LNCaP clone FGC (cell line): ENCODE measurements around the gene TRIM10.
A peak's percentile ranks its signal among the peaks of the same experiment; 100 is the strongest.
"Not testable (repeated sequence)": the region's sequence is repeated elsewhere in the genome, so short reads cannot be mapped to it uniquely, and the experiment has no call there.

Experiments used
- DNase-seq: peaks from one replicate; pipeline ENCODE4 v3.0.0-alpha.2; 2011; ENCODE audit warnings: low read depth
- H3K4me3 ChIP-seq: 2 replicates; pipeline ENCODE4 v1.5.1; 2011; ENCODE audit warnings: mild to moderate bottlenecking, low read depth, low read length, control low read depth
- TF ChIP-seq, protein P1 (sequence below): IDR thresholded peaks from 2 replicates; pipeline ENCODE4 v1.5.1; 2012; ENCODE audit warnings: mild to moderate bottlenecking; ENCODE audit not compliant: control insufficient read depth, insufficient read depth; ENCODE audit errors: extremely low read depth

The TRIM10 gene

DNA sequence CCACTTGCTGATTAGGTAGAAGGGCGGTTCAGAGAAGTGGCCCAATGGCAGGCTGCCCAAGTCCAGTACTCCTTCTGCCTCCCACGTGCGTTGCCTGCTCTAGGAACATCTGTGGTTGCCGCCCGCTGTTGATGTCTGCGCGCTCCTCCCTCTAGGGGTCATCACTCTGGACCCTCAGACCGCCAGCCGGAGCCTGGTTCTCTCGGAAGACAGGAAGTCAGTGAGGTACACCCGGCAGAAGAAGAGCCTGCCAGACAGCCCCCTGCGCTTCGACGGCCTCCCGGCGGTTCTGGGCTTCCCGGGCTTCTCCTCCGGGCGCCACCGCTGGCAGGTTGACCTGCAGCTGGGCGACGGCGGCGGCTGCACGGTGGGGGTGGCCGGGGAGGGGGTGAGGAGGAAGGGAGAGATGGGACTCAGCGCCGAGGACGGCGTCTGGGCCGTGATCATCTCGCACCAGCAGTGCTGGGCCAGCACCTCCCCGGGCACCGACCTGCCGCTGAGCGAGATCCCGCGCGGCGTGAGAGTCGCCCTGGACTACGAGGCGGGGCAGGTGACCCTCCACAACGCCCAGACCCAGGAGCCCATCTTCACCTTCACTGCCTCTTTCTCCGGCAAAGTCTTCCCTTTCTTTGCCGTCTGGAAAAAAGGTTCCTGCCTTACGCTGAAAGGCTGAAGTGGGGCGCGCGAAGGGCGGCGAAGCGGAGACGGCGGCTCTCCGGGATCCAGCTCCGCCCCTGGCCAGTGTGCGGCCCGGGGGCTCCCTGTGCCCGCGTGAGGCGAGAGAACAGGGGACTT lies 10.9 kb upstream of the TRIM10 start:
- no peak for DNase-seq
- no peak overlapping the region for H3K4me3 ChIP-seq
- TF ChIP-seq, protein P1, sequence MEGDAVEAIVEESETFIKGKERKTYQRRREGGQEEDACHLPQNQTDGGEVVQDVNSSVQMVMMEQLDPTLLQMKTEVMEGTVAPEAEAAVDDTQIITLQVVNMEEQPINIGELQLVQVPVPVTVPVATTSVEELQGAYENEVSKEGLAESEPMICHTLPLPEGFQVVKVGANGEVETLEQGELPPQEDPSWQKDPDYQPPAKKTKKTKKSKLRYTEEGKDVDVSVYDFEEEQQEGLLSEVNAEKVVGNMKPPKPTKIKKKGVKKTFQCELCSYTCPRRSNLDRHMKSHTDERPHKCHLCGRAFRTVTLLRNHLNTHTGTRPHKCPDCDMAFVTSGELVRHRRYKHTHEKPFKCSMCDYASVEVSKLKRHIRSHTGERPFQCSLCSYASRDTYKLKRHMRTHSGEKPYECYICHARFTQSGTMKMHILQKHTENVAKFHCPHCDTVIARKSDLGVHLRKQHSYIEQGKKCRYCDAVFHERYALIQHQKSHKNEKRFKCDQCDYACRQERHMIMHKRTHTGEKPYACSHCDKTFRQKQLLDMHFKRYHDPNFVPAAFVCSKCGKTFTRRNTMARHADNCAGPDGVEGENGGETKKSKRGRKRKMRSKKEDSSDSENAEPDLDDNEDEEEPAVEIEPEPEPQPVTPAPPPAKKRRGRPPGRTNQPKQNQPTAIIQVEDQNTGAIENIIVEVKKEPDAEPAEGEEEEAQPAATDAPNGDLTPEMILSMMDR = no peak

DNA sequence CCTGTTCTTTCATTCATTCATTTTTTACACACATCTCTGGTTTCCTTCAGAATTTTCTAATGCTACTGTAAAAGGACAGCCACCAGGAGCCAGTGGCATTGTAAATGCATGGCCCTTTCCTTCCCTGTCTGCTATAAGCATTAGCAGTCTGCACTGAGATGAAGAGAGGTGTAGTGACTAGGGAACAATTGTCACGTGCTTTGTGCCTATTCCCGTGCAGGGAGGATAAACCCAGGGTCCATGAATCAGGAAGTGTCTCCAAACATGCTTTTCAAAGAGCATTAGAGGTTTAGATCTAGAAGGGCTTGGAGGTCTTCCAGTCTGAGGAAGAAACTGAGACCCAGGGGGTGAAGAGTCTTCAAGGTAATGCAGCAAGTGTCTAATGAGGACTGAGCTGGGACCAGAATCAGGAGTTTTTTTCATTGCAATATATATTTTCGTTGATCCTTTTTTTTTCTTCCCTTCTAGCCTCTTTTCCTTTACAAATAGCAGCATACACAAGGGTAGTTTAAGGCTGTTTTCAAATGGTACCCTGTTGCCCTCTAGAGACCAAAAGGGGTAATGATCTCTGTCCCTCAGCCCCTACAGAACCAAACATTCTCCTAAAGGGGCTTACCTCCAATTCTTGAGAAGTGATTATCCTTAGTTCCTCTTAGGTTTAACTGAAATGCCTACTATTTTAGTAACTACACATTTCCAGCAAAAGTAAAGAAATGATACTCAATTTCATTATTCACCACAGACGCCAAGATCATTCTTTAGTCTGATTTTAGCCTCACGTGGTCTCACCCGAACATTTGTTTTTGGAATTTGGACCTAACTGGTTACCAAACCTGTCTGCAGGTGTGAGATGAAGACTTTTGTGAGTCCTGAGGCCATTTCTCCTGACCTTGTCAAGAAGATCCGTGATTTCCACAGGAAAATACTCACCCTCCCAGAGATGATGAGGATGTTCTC lies 8.9 kb upstream of the TRIM10 start:
- DNase-seq = peak; percentile 7
- H3K4me3 ChIP-seq = no peak overlapping the region
- TF ChIP-seq, protein P1 = peak; percentile 81

DNA sequence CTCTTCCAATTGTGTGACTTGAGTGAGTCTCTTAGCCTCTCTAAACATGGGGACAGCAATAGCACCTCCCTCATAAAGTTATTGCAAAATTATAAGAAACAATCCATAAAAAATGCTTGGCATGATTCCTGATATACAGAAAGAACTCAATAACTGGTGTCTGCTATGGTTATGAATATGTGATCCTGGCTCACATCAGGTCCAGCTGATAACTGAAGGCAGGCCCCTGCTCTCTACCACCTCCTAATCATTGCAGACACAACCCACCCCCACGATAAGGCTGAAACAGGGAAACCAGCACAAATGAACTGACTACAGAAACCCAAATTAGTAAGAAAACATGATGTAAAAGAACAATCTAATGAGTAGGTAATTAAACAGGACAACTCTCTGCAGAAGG lies 7.7 kb upstream of the TRIM10 start:
- DNase-seq = no peak
- H3K4me3 ChIP-seq = no peak overlapping the region
- TF ChIP-seq, protein P1 = no peak

DNA sequence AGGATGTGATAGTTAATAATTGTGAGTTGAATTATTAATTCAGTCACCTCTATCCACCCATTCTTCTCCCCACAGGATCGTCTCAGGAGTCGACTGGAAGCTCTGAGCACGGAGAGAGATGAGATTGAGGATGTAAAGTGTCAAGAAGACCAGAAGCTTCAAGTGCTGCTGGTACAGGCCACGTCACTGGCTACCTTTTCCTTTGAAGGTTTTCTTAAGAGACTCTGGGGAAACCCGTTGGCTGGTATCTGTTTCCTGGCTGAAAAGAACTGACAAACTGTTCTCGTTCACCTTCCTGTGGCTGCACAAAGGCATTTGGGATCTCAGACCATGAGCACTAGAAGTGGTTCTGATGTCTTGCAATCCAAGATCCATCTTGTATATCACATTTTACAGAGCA lies 6.1 kb upstream of the TRIM10 start:
- TF ChIP-seq, protein P1 = no peak
- H3K4me3 ChIP-seq = no peak overlapping the region
- no peak for DNase-seq

DNA sequence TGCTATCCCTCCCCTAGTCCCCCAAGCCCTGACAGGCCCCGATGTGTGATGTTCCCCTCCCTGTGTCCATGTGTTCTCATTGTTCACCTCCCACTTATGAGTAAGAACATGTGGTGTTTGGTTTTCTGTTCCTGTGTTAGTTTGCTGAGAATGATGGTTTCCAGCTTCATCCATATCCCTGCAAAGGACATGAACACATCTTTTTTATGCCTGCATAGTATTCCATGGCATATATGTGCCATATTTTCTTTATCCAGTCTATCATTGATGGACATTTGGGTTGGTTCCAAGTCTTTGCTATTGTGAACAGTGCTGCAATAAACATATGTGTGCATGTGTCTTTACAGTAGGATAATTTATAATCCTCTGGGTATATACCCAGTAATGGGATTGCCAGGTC lies 4.2 kb upstream of the TRIM10 start:
- not testable (repeated sequence) for H3K4me3 ChIP-seq, DNase-seq

DNA sequence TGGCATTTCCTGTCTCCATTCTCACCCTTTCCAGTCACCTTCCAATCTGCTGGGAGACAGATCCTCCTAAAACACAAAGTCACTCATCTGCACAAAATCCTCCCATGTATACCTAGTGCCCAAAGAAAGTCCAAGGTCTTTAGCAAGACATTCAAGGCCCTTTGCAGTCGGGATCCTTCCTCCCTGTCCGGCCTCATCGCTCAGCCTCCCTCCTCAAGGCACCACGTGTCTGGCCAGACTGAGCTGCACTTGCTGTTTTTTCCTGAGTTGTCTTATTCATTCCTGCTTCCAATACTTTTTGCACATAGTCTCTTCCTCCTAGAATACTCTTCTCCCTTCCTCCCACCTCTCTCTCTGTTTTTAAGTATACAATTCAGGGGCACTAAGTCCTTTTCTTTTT lies 3.7 kb upstream of the TRIM10 start:
- no peak for DNase-seq
- no peak overlapping the region for H3K4me3 ChIP-seq
- TF ChIP-seq, protein P1 = no peak

DNA sequence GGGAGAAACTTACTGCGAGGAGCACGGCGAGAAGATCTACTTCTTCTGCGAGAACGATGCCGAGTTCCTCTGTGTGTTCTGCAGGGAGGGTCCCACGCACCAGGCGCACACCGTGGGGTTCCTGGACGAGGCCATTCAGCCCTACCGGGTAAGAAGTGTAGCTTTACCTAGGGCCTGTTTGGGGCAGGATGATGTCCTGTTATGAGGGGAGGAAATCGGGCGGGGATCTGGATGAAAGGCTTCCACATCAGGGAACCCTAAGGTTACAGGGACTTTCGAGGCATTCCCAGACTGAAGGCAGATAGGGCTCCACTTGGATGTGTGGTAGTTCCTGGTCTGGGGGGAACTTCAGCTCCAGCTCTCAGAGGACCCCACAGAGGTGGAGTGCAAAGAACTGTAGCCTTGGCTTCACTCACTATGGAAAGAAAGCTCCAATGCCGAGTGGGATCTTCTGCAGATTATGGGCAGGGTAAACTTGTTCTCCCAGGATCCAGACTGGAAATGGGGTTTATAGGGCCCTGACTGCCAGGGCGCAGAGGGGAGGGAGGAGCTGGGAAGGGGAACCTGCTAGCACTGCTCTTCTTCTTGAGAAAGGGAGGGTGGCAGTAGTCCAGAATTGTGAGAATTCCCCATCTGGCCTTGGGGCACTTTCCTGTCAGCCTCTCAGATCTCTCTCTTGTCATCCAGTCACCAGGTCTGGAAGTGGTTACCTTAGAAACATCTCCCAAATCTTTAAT lies 3.1 kb upstream of the TRIM10 start:
- no peak for DNase-seq
- TF ChIP-seq, protein P1 = no peak
- H3K4me3 ChIP-seq = no peak overlapping the region
